Suprapubic skin (tissue), 4 donors: ENCODE results near the gene WNK2. TPM values are rescaled to one million over a fixed set of nuclear protein-coding genes. Genes with fewer than 3 reads are reported as not detected.
A peak's percentile ranks its signal among the peaks of the same experiment; 100 is the strongest.

Experiments
- DNase-seq, 2 donors: peaks; one replicate each; pipeline ENCODE4 v3.0.0-alpha.2; 2019; ENCODE audit warnings: low spot score in 2 of 2
- H3K27ac ChIP-seq: fragments of 200-600 bp; sonication (generic); one replicate; pipeline ENCODE4 v1.5.1; 2019
- H3K27me3 ChIP-seq: fragments of 200-600 bp; sonication (generic); one replicate; pipeline ENCODE4 v1.5.1; 2019
- H3K36me3 ChIP-seq: fragments of 200-600 bp; sonication (generic); one replicate; pipeline ENCODE4 v1.5.1; 2019
- H3K4me1 ChIP-seq: fragments of 200-600 bp; sonication (generic); one replicate; pipeline ENCODE4 v1.5.1; 2019
- H3K4me3 ChIP-seq: fragments of 200-600 bp; sonication (generic); one replicate; pipeline ENCODE4 v1.5.1; 2019; ENCODE audit warnings: mild to moderate bottlenecking
- H3K9me3 ChIP-seq: fragments of 200-600 bp; sonication (generic); one replicate; pipeline ENCODE4 v1.5.1; 2019
- CTCF ChIP-seq, 2 donors: fragments of 200-600 bp in 1 of 2; fragments of 450-650 bp in 1 of 2; sonication (generic) in 1 of 2; IDR thresholded peaks; one replicate each; pipeline ENCODE4 v1.5.1; 2016 to 2019; ENCODE audit warnings: antibody characterized with exemption in 2 of 2, mild to moderate bottlenecking in 1 of 2, moderate library complexity in 1 of 2
- EP300 ChIP-seq: sonication (generic); formaldehyde crosslinking; IDR thresholded peaks from one replicate; pipeline ENCODE4 v1.6.1; 2017; ENCODE audit warnings: antibody characterized with exemption
- POLR2A ChIP-seq, 2 donors: fragments of 450-650 bp; IDR thresholded peaks; one replicate each; pipeline ENCODE4 v1.6.1; 2017; ENCODE audit warnings: antibody characterized with exemption in 2 of 2, mild to moderate bottlenecking in 2 of 2, moderate library complexity in 2 of 2
- POLR2AphosphoS5 ChIP-seq, 3 donors: sonication (generic); formaldehyde crosslinking; IDR thresholded peaks; one replicate each; pipeline ENCODE4 v1.6.1; 2017; ENCODE audit warnings: antibody characterized with exemption in 3 of 3
- WGBS: methylation state at CpG from one replicate; pipeline ENCODE4 v1.1.5; 2018; 5-methylcytosine and 5-hydroxymethylcytosine counted together
- total RNA-seq, 4 donors: library from RNA; depleted of rRNA; stranded (reverse); fragments of >200 nt; gene quantifications; one replicate each; pipeline ENCODE4 v1.1.0, GENCODE V29; 2016

The WNK2 gene
- total RNA-seq, 4 donors from 2014 or later, result 39.5 to 93.7 (median 45.3) TPM

GRCh38 chr9:93204470-93205043 lies 20.6 kb downstream of the WNK2 start:
- no peaks in the 10 kb centered on the region for H3K36me3 ChIP-seq
- no peaks in the 10 kb centered on the region for H3K27me3 ChIP-seq
- TF ChIP-seq POLR2A (IDR thresholded peaks at IDR 0.05) (no peak), POLR2AphosphoS5 (IDR thresholded peaks at IDR 0.05) (no peak), CTCF (IDR thresholded peaks at IDR 0.05) (no peak), EP300 (no peak)
- DNase-seq, result no peak
- no peak overlapping the region for H3K4me3 ChIP-seq
- peaks cover 33% of the 10 kb centered on the region for H3K4me1 ChIP-seq
- no peak overlapping the region for H3K27ac ChIP-seq
- WGBS, result 68% methylated on average over 4 of the region's 4 CpGs
- H3K9me3 ChIP-seq, result no peaks in the 10 kb centered on the region

GRCh38 chr9:93205045-93205768 lies 21.3 kb downstream of the WNK2 start:
- Histone ChIP-seq H3K27me3 (no peaks in the 10 kb centered on the region), H3K4me1 (peaks cover 33% of the 10 kb centered on the region), H3K27ac (no peak overlapping the region), H3K36me3 (no peaks in the 10 kb centered on the region), H3K9me3 (no peaks in the 10 kb centered on the region), H3K4me3 (no peak overlapping the region)
- WGBS, result 52% methylated on average over 14 of the region's 14 CpGs
- TF ChIP-seq POLR2AphosphoS5 (IDR thresholded peaks at IDR 0.05) (no peak), EP300 (no peak), CTCF (IDR thresholded peaks at IDR 0.05) (no peak), POLR2A (IDR thresholded peaks at IDR 0.05) (no peak)
- DNase-seq, result no peak

GRCh38 chr9:93205896-93206575 lies 22.1 kb downstream of the WNK2 start:
- Histone ChIP-seq H3K36me3 (no peaks in the 10 kb centered on the region), H3K4me1 (peaks cover 32% of the 10 kb centered on the region), H3K9me3 (no peaks in the 10 kb centered on the region), H3K27ac (no peak overlapping the region), H3K27me3 (no peaks in the 10 kb centered on the region), H3K4me3 (no peak overlapping the region)
- TF ChIP-seq CTCF (IDR thresholded peaks at IDR 0.05) (no peak), POLR2AphosphoS5 (IDR thresholded peaks at IDR 0.05) (no peak), POLR2A (IDR thresholded peaks at IDR 0.05) (no peak), EP300 (no peak)
- no peak for DNase-seq
- WGBS, result 81% methylated on average over 8 of the region's 12 CpGs

DNA sequence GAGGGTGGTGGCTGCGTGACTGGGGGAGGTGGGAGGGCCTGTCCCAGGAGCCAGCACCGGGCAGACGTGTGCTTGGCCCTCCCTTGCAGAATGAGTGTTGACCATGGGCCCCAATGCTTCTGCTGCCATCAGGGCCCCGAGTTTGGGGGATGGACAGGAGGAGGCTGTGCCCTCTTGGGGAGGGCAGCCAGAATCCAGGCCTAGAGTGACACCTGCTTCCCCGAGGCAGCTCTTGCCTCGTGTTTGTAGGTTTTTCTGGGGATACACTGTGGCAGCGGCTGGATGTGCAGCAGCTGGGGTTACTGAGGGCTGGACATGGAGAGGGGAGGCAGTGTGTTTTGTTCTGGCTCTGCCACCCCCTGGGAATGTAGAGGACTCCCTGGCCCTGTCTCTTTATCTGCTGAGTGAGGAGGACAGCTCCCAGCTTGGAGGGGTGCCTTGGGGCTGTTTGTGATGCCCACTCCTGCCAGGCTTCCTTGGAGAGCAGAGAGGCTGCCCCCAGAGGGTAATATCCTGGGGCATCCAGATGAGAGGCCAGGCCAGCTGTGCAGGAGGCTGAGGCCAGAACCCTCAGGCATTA lies 22.7 kb downstream of the WNK2 start:
- no peaks in the 10 kb centered on the region for H3K9me3 ChIP-seq
- DNase-seq, result no peak
- H3K27me3 ChIP-seq, result no peaks in the 10 kb centered on the region
- TF ChIP-seq CTCF (IDR thresholded peaks at IDR 0.05) (no peak), POLR2AphosphoS5 (IDR thresholded peaks at IDR 0.05) (no peak), POLR2A (IDR thresholded peaks at IDR 0.05) (no peak), EP300 (no peak)
- WGBS, result no CpG with 5 or more reads among the region's 7 CpGs
- H3K4me3 ChIP-seq, result no peak overlapping the region
- no peak overlapping the region for H3K27ac ChIP-seq
- H3K36me3 ChIP-seq, result no peaks in the 10 kb centered on the region
- H3K4me1 ChIP-seq, result peaks cover 28% of the 10 kb centered on the region

GRCh38 chr9:93207326-93207814 lies 23.4 kb downstream of the WNK2 start:
- Histone ChIP-seq H3K9me3 (no peaks in the 10 kb centered on the region), H3K27ac (peak overlapping the region; percentile 48), H3K27me3 (no peaks in the 10 kb centered on the region), H3K4me3 (no peak overlapping the region), H3K36me3 (no peaks in the 10 kb centered on the region), H3K4me1 (peaks cover 28% of the 10 kb centered on the region)
- no peak for TF ChIP-seq EP300
- TF ChIP-seq CTCF (IDR thresholded peaks at IDR 0.05), result no peak
- no peak for TF ChIP-seq POLR2AphosphoS5 (IDR thresholded peaks at IDR 0.05)
- WGBS, result 51% methylated on average over 9 of the region's 9 CpGs
- DNase-seq, result no peak
